Upper lobe of right lung (tissue), 1 donor: Measurements from ENCODE around the gene KLHL13. TPM values are rescaled to one million over a fixed set of nuclear protein-coding genes. Genes with fewer than 3 reads are reported as not detected.

Source experiments
- ATAC-seq: fragments of 200-7000 bp; cut with Tn5 transposase; one replicate; pipeline ENCODE4 v1.9.1; 2020; ENCODE audit warnings: mild to moderate bottlenecking, moderate library complexity
- DNase-seq: peaks from one replicate; pipeline ENCODE4 v3.0.0-alpha.2; 2020
- H3K27ac ChIP-seq: fragments of 200-600 bp; one replicate; pipeline ENCODE4 v1.8.0; 2022
- H3K27me3 ChIP-seq: fragments of 200-600 bp; one replicate; pipeline ENCODE4 v1.8.0; 2022; ENCODE audit warnings: mild to moderate bottlenecking
- H3K36me3 ChIP-seq: fragments of 200-600 bp; one replicate; pipeline ENCODE4 v1.8.0; 2022
- H3K4me1 ChIP-seq: fragments of 200-600 bp; one replicate; pipeline ENCODE4 v1.8.0; 2022
- H3K4me3 ChIP-seq: fragments of 200-600 bp; one replicate; pipeline ENCODE4 v1.8.0; 2022; ENCODE audit warnings: mild to moderate bottlenecking
- H3K9me3 ChIP-seq: fragments of 200-600 bp; one replicate; pipeline ENCODE4 v1.8.0; 2022
- CTCF ChIP-seq: fragments of 200-600 bp; IDR thresholded peaks from one replicate; pipeline ENCODE4 v1.8.0; 2022; ENCODE audit warnings: antibody characterized with exemption
- intact Hi-C: fragments of 100-400 bp; cut with DNase I; formaldehyde crosslinking; loops from one replicate; pipeline ENCODE4 v1.11.0; 2022
- total RNA-seq: library from RNA; stranded (reverse); fragmentation: NEBNext Ultra II Directional; extraction: Animal tissue kit (Norgen Biotek cat#: 25700); gene quantifications from one replicate; pipeline ENCODE4 v1.2.1, GENCODE V29; 2021
- donor health status: DM: no; HTN: yes; CAD: no; lungs with severe emphysema.

Gene KLHL13
- total RNA-seq, 1 donor from 2014 or later: 0.58 TPM

DNA sequence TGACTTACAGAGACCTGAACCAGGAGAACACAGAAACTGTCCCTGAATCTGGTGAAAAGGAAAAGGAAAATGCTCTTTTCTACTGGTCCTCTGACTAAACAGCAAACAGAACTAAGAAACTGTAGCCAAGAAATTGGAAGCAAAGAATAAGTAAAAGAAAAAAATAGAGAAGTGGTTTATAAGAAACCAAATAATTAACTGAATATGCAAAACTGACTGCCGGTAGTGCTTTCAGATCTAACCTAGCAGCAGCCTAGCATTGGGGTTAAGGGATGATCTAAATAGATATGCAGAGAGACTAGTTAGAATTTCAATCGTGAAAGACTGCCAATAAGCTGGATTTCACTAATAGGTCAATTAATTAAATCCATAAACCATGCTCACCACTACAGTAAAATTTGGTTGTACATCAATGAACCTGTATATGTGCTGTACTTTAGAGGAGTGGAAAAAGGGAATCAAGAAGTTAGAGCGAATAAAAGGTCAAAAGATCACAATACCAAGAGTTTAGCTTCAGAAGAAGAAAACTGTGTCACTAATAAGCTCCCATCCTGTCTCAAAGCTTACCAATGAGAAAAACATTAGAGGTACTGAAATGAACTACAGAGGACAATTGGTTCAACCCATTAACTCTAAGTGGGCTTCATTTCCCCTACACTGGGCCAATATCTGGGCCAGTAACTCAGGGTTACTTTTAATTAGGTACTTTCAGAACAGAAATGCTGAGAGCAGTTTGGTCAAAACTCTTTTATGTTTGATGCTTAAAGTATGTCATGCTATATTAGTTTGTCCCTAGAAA, 53.6 kb downstream of the KLHL13 start:
- intact Hi-C loops: no loop called here
- Histone ChIP-seq H3K27me3 (no peaks in the 10 kb centered on the region), H3K36me3 (no peaks in the 10 kb centered on the region), H3K27ac (no peak overlapping the region), H3K9me3 (no peaks in the 10 kb centered on the region), H3K4me1 (no peaks in the 10 kb centered on the region), H3K4me3 (no peak overlapping the region)
- ATAC-seq (no peak), DNase-seq (no peak)
- no peak for TF ChIP-seq CTCF

DNA sequence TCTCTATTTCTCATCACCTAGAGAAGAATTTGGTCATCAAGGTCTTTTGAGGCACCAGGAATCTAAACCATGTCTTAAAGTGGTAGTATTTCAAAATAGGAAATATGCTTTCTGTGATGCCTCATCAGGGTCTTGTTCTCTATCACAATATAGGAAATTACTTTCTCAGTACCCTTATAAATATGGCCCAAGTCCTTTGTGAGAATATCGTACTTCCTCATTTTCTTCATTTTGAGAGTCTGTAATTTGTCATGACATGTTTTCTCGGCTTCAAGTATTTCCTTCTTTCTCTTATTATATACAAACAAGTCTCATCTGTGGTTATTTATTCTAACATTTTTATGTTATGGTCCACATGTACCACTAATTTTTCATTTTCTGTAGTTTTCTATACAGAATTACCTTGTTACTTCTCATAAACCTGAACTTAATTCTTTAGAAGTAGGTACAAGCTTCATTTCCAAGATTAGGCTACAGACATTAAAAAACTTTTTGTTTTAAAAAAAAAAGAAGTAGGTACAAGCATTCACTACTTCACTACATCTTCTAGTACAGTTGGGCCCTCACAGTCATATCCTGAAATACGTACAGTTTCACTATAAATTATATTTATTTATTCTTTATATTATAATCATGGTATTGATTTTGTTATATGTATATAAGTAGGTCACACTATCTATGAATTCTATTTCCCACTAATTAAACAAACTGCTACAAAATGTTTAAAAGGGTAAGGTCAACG, 54.4 kb downstream of the KLHL13 start:
- no peak for TF ChIP-seq CTCF
- intact Hi-C loops: no loop called here
- DNase-seq (no peak), ATAC-seq (no peak)
- H3K27me3 ChIP-seq: no peaks in the 10 kb centered on the region
- H3K4me3 ChIP-seq: no peak overlapping the region
- no peaks in the 10 kb centered on the region for H3K36me3 ChIP-seq
- H3K9me3 ChIP-seq: no peaks in the 10 kb centered on the region
- H3K4me1 ChIP-seq: no peaks in the 10 kb centered on the region
- no peak overlapping the region for H3K27ac ChIP-seq

GRCh38 chrX:118058924-118059323, 57.7 kb downstream of the KLHL13 start:
- H3K27ac ChIP-seq: no peak overlapping the region
- no peak overlapping the region for H3K4me3 ChIP-seq
- ATAC-seq (no peak), DNase-seq (no peak)
- H3K4me1 ChIP-seq: no peaks in the 10 kb centered on the region
- no peaks in the 10 kb centered on the region for H3K27me3 ChIP-seq
- no peaks in the 10 kb centered on the region for H3K36me3 ChIP-seq
- no peaks in the 10 kb centered on the region for H3K9me3 ChIP-seq
- intact Hi-C loops: no loop called here
- TF ChIP-seq CTCF: no peak

DNA sequence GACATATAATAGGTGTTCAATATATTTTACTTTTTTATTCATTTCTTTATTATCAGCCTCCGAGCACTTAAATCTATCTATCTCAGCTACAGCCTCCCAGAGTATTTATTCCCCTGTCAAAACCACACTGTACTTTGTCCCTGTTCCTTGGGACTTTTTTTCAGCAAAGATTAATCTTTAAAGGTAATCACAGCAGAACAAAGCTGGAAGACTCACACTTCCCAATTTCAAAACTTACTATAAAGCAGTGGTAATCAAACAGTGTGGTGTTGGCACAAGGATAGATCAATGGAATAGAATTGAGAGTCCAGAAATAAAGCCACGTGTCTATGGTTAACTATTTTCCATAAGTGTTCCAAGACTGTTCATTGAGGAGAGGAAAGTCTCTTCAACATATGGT, 59.7 kb downstream of the KLHL13 start:
- Histone ChIP-seq H3K27me3 (no peaks in the 10 kb centered on the region), H3K9me3 (no peaks in the 10 kb centered on the region), H3K4me1 (no peaks in the 10 kb centered on the region), H3K27ac (no peak overlapping the region), H3K36me3 (no peaks in the 10 kb centered on the region), H3K4me3 (no peak overlapping the region)
- intact Hi-C loops: no loop called here
- ATAC-seq (no peak), DNase-seq (no peak)
- TF ChIP-seq CTCF: no peak

DNA sequence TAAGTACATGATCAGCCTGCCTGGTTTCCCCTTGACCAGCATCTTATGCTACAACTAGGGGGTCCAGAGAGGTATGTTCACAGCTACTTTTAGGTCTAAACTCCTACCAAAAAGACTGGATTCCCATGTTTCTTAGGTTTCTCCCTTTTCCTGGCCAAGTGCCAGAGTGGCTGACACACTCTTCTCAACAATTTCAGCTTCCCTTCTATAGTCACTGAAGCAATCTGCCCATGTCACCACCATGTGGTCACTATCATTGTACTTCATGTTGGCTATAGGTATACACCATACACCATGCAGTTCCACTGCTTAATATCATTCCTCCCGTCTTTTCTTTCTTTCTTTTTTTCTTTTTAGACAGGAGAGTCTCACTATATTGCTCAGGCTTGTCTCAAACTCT, 66.9 kb downstream of the KLHL13 start:
- no peaks in the 10 kb centered on the region for H3K36me3 ChIP-seq
- ATAC-seq (no peak), DNase-seq (no peak)
- no peaks in the 10 kb centered on the region for H3K4me1 ChIP-seq
- H3K4me3 ChIP-seq: no peak overlapping the region
- no peaks in the 10 kb centered on the region for H3K27me3 ChIP-seq
- no peak for TF ChIP-seq CTCF
- H3K27ac ChIP-seq: no peak overlapping the region
- intact Hi-C loops: no loop called here
- H3K9me3 ChIP-seq: no peaks in the 10 kb centered on the region
